HL-60/S4 treated with phorbol 12-myristate 13-acetate at 8.2 ng/mL for 4 days and 3 days (cell line): Measurements from ENCODE around the gene EIF5.

Source experiments
- in situ Hi-C: fragments of 300-500 bp; cut with MboI; formaldehyde crosslinking; loops from 2 replicates; pipeline ENCODE4 v1.15.0; 2022; ENCODE audit warnings: low sequenced_read_pairs

EIF5 gene

DNA sequence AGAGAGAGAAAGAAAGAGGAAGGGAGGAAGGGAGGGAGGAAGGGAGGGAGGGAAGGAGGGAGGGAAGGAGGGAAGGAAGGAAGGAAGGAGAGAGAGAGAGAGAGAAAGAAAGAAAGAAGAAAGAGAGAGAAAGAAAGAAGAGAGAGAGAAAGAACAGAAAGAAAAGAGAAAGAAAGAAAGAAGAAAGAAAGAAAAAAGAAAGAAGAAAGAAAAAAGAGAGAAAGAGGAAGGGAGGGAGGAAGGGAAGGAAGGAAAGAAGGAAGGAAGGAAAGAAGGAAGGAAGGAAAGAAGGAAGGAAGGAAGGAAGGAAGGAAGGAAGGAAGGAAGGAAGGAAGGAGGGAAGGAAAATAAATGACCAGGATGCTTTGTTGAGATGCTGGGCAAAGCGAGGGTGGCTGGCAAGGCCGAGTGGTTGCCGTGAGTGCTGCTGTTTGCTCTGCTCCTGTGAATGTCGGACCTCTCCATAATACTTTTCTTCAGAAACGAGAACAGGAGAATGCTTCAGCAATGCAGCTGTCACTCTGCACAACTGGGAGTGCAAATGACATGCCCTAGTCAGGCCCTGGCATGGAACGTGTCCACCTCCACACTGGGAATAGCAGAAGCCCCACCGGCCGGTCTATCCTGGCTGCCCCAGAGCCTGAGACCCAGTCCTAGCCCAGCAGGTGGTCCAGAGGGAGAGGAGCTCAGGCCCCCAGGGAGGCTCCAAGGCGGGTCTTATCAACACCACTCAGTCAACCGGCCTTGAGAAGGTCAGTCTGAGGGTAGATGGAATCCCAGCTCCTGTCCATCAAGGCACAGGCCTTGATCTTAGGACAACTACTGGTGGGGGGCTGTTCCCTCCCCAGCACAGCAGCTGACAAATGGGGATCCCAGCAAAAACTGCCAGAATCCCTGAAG lies 25.1 kb upstream of the EIF5 start:
- in situ Hi-C loops, result no loop called here

DNA sequence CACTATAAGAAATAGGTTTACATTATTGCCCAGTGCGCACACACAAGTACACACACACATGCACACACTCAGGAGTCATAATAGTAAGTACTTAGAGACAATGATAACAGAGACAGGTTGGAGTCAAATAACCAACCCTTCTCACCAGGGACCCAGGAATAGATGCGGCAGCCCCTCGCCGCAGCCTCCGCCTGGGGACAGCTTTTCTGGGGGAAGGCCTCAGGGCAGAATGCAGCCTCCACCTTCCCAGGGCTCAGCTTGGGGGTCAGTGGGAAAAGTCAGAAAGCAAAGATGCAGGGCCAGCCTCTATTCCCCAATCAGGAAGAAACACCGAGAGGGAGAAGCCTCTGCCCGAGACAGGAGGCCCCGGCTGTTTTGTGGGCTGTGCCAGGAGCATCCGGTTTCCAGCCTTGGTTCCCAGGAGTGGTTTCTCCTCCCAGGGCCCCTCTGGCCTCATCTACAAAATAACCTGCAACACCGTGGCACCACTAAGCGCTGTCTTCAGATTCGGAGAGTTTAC lies 23.4 kb upstream of the EIF5 start:
- in situ Hi-C loops, result no loop called here

DNA sequence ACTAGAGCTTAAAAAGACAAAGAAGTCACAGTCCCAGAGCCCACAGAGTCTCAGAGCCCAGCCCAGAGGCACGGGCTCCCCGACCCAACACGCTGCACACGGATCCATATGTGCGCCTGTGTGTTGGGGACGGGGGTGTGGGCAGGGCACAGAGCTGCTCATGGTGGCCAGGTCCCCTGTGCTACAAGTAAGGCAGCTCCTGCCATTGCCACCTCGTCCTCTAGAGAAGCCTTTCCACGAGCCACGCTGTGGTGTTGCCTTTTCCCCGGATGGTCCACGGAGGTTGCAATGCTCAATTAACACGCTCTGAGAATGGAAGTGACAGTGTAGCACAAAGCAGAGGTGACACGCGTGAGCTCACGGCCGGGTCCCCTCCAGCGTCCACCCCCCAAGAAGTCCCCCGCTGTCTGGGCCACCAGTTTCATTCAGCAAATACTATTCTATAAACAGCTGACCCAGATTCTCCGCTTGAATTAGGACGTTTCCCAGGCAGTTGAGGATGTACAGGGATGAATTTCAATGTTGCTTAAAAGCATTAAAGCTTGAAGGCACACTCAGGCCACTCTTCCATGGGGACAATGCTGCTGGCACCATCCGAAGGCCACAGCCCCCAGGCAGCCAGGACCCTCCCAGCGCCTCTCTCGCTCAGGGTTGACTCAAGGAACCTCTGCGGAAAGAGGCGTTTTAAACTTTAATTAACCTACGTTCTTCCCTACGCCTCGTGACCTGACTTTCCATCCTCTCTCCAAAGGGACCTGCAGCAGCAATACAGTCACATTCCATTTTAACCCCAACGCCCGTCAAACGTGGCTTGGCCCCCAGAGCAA lies 22.7 kb upstream of the EIF5 start:
- in situ Hi-C loops, result no loop called here

DNA sequence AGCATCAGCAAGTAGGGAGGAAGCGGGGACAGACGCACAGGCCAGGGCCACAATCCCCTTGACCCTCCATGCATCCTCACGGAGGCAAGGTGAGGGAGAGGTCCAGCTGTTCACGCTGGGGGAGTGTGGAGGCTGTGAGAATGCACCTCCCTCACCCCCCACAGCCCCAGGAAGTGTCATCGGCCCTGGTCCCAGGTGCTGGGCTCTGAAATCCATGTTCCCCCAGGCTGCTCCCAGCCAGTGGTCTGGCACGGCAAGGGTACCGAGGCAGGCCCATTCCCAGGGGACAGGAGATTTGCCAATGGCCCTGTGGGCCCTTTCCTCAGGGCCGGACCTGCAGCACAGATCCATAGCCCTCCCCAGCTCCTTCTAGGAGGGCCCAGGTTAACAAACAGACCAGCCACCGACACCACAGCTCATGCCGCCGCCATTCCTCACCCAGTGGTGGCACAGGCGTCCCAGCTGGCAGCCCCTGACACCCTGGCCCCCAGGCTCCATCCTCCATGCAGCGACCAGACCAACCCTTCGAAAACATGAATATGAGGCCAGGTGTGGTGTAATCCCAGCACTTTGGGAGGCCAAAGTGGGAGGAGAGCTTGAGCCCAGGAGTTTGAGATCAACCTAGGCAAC lies 21.9 kb upstream of the EIF5 start:
- in situ Hi-C loops, result no loop called here

GRCh38 chr14:103313704-103314103 lies 20.3 kb upstream of the EIF5 start:
- in situ Hi-C loops, result no loop called here

DNA sequence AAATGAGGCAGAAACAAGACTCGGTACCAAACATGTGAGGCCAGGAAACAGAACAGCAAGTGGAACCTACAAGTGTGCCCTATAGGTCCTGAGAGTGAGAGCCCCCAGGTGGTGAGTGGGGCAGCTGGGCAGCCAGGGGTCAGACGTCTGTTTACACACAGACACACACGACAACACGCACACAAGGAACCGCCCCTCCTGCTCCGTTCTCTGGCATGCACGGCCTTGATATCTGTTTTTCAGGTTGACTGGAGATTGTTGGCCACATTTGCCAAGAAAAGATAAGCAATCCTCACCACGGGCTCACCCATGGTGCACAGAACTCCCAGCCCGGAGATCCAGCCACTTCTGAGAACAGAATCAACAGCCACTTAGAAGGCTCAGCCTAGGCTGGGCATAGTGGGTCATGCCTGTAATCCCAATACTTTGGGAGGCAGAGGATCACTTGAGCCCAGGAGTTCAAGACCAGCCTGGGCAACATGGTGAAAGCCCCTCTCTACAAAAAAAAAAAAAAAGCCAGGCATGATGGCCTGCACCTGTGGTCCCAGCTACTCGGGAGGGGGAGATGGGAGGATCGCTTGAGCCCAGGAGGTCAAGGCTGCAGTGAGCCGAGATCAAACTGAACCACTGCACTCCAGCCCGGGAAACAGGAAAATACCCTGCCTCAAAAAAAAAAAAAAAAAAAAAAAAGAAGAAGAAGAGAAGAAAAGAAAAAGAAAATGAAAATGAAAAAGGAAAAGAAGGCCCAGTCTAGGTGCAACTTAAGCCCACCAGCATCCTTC lies 19.4 kb upstream of the EIF5 start:
- in situ Hi-C loops, result no loop called here

DNA sequence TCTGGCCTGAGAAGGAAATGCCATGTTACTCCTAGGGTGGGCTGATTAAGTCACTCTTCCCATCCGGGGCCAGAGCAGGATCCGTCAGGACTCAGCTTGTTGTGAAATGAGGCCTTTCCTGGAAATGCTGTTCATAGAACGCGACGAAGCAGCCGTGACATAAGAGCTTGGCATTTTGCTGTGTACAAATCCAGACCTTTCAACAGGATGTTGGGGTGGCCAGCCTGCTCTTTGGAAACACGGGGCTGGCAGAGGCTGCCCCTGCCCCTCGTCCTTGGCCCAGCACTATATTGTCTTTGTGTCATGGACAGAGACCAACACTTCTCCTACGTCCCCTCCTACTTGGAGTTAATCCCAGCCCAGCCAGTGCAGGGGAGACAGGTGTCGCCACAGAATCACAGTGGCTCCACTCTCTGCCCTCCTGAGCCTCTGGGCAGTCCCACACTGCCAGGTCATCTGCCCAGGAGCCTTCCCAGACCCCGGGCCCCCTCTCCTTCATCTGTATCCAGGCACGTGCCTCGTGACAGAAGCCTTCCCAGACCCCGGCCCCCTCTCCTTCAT lies 18.6 kb upstream of the EIF5 start:
- in situ Hi-C loops, result no loop called here

GRCh38 chr14:103315941-103316340 lies 18.1 kb upstream of the EIF5 start:
- in situ Hi-C loops, result no loop called here

DNA sequence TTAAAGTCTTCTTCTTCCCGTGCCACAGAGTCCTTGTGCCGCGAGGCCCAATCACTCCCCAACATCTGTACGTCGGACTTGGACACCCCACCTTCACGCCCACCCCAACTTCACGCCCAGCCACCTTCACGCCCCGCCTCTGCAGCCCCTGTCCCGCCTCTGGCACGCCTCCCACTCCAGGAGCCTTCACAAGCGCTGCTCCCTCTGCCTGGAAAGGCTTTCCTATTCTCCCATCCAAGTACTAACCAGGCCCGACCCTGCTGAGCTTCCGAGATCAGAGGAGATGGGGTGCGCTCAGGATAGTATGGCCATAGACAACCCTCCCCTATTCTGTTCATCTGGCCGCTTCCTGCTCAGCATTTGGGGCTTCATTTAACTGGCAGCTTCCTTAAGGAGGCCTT lies 17.3 kb upstream of the EIF5 start:
- in situ Hi-C loops, result no loop called here

GRCh38 chr14:103317251-103317650 lies 16.8 kb upstream of the EIF5 start:
- in situ Hi-C loops, result no loop called here

GRCh38 chr14:103317976-103318580 lies 16.0 kb upstream of the EIF5 start:
- in situ Hi-C loops, result no loop called here

DNA sequence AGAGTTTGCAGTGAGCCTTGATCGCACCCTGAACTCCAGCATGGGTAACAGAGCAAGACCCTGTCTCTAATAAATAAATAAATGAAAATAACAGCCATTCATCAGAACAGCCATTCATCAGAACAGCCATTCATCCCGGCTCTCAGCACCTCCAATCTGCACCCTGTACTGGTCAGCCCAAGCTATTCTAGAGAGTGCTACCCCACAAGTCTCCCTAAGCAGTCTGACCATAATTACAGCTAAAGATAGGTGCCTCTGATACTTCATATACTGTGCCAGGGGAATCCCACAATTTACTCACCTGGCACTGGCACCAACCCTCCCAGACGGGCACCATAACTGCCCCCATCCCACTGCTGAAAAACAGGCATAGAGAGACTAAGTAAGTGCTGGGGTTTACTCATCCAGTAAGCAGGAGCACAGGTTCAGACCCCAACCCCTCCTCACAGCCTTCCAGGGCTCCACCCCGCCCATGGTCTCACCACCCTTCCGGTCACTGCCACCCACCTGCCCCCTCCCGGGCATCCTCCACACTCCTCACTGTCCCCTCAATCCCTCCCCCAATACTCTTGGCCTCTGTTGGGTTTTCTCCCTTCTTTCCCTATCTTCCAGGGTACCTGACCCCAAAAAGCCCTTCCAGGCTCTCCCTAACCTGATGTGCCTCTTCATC lies 15.2 kb upstream of the EIF5 start:
- in situ Hi-C loops, result no loop called here

DNA sequence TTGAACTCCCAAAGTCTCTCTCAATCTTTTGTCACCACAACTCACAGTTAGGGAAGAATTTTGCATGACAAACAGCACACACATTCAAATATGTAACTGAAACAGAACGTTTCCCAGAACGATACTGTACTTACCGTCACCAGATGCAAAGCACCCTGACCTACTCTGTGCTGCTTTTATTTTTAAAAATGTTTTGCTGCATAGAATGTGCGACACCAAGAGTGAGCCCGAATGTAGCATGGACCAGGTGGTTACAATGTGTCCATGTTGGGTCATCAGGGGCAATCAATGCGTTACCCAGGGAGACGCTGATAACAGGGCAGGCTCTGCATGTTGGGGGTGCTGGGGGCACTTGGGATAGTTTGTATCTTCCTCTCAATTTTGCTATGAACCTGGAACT lies 14.6 kb upstream of the EIF5 start:
- in situ Hi-C loops, result no loop called here

DNA sequence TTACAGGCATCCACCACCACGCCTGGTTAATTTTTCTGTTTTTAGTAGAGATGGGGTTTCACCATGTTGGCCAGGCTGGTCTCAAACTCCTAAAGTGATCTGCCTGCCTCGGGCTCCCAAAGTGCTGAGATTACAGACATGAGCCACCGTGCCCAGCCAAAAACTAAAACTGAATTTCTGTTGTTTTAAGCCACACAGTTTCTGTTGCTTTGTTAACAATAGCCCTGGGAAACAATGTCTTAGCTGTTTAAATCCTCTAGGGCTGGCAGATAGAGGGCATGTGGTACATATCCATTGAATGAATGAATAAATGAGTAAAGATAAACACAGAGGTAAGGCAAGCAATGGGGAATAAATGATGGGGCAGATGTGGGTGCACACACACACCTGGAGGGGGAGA lies 8.0 kb upstream of the EIF5 start:
- in situ Hi-C loops, result no loop called here

DNA sequence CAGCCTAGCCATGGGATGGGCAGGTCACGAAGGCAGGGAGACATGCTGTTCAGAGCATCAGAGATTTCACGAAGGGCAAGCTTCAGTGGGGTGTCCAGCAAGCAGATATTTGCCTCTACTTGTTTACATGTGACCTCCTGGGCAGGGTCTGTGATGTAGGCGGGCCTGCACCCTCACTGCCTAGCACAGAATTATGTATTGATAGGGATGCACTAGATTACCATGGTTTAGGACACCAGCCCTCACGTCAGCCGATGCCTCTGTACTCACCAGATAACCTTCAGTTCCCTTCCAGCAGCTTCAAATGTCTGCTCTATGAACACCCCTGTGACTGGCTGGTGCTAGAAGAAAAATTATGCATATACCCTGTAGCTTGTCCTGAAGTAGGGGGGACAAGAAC lies 5.1 kb upstream of the EIF5 start:
- in situ Hi-C loops, result no loop called here

DNA sequence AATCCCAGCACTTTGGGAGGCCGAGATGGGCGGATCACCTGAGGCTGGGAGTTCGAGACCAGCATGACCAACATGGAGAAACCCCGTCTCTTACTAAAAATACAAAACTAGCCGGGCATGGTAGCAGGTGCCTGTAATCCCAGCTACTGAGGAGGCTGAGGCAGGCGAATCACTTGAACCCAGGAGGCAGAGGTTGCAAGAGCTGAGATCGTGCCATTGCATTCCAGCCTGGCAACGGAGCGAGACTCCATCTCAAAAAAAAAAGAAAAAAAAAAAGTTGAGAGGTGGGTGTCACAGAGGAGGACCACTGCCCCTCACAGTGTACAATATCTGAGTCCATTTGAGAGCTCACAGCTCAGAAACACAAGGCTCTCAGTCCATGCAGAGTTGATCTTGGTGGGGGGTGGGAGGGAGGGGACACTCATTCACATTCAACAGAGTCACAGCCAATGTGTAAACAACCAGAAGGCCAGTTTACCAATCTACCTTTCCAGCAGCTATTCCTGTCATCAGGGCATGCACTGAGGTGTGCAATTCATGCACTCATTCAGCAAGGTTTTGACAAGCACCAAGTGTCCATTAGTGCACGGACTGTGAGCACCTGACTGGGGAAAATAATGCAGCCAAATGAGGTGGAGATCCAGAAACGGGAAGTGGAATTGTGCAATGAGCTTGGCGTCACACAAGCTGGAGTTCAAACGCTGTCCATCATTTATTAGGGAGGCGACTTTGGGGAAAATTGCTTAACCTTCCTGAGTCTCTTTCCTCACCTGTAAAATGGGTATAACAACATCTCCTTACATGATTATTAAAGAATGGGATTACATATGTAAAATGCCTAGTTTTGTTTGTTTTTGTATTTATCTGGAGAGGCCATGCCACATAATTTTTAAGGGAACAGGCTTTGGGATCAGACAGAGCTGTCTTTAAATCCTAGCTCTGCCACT lies 4.4 kb upstream of the EIF5 start:
- in situ Hi-C loops, result no loop called here

GRCh38 chr14:103330536-103330935 lies 3.5 kb upstream of the EIF5 start:
- in situ Hi-C loops, result no loop called here
